SHP77 treated with DMSO at 0.1 percent for 48 hours (cell line): ENCODE data around the gene SMARCD1.

Experiments
- DNase-seq: peaks from one replicate; lab custom pipeline; 2025; lab: John Stamatoyannopoulos, UW

The SMARCD1 gene

GRCh38 chr12:50104417-50105366, 19.6 kb downstream of the SMARCD1 start:
- DNase-seq = no peak

GRCh38 chr12:50105913-50106450, 20.8 kb downstream of the SMARCD1 start:
- no peak for DNase-seq

GRCh38 chr12:50106907-50107306, 21.8 kb downstream of the SMARCD1 start:
- DNase-seq = no peak

DNA sequence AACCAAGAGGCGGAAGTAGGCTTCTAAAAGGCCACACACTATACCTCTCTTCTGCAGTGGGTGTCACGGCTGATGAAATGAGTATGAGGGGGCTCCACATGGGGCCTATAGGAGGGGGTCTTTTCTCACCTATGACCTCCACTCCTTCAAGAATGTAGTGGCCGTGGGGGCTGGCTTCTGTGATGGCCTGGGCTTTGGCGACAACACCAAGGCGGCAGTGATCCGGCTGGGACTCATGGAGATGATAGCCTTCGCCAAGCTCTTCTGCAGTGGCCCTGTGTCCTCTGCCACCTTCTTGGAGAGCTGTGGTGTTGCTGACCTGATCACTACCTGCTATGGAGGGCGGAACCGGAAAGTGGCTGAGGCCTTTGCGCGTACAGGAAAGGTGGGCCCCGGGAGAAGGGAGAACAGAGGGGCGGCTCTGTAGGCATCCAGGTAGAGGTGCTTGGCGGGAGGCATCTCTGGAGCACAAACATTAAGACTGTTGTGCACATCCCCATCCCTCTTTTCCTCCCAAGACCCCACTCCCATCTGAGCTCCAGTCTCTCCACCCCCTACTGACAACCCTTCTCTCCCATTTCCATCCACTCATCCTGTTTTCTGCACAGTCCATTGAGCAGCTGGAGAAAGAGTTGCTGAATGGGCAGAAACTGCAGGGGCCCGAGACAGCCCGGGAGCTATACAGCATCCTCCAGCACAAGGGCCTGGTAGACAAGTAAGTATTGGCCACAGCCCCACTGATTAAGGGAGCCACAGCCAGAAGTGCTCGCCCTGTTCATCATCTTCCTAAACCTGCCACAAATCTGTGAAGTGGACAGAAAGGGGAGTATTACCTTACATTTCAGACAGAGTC, 22.5 kb downstream of the SMARCD1 start:
- DNase-seq = no peak

DNA sequence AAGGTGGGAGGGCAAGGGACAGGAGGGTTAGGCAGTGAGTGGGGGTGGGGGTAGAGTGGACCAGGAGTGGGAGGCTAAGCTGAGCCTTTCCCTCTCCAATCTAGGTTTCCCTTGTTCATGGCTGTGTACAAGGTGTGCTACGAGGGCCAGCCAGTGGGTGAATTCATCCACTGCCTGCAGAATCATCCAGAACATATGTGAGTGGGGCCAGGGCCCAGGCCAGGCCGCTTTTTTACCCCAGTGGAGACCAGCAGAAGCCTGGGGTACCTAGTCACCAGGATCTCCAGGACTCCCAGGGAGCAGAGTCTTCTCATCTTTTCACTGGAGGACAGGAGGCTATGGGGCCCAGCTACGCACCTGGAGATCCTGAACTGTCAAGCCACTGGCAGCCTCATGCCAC, 24.2 kb downstream of the SMARCD1 start:
- DNase-seq = no peak

DNA sequence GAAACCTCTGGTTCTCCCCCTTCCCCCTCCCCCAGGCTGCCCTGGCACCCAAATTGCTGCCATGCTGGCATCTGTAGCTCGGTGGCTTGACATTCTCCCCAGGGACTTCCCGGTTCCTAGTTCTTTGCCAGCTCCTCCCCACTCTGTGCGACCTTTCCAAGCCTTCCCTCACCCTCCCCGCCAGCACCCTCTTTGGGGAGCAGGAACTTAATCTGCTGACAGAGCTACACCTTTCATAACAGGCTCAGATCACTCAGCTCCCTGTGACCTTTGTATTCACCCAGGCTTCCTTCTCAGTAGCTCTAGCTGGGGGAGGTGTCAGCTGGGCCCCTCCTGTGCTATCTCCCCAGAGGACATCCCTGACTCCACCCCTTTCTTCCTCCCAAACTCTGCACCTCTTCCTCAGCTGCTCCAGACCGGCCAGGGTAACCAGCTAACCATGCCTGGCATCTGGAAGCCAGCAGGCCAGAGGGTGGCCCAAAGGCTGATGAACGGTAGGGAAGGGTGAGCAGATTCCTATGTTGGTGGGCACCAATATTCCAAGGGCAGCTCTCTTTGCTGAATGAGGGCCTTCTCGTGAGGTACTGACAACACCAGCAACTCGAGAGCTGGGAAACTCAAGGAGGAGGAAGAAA, 25.1 kb downstream of the SMARCD1 start:
- DNase-seq = no peak

GRCh38 chr12:50110762-50111351, 25.7 kb downstream of the SMARCD1 start:
- DNase-seq = peak; percentile 39

- no peak for DNase-seq
Observed at GRCh38 chr12:50111395-50111692, 26.2 kb downstream of the SMARCD1 start.

GRCh38 chr12:50111693-50112455, 26.7 kb downstream of the SMARCD1 start, which contains the start of gene COX14:
TSS of gene COX14 (plus strand) at chr12:50112236. CDS start at chr12:50120044, 7,808 bp downstream.
- peak; percentile 98 for DNase-seq

- peak; percentile 34 for DNase-seq
Observed at GRCh38 chr12:50112456-50113218, 27.5 kb downstream of the SMARCD1 start.

DNA sequence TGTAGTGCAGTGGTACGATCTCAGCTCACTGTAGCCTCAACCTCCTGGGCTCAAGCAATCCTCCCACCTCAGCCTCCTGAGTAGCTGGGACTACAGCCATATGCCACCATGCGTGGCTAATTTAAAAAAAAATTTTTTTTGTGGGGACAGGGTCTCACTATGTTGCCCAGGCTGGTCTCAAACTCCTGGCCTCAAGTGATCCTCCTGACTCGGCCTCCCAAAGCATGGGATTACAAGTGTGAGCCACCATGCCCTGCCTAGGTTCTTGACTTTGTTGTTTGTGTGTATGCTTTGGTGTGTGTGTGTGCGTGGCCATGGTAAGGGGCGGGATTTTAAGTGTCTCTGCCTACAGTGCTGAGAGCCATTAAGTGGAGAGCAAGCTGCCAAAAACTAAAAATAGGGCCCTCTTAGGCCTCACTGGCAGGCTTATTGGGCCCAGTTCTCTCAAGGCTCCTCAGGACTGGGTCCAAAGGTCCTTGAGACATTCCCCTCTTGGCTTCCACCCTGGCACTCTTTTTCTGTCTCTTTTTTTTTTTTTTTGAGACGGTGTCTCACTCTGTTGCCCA, 32.0 kb downstream of the SMARCD1 start:
- no peak for DNase-seq

DNA sequence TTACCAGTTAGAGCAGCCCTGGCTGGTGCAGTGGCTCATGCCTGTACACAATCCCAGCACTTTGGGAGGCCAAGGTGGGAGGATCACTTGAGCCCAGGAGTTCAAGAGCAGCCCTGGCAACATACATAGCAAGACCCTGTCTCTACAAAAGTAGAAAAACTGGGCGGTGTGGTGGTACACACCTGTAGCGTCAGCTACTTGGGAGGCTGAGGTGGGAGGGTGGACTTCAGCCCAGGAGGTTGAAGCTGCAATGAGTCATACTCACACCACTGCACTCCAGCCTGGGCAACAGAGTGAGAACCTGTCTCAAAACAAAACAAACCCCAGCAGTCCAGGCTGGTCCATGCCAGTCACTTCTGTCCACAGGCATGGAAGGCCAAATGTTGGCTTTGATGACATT, 34.2 kb downstream of the SMARCD1 start:
- DNase-seq = no peak

DNA sequence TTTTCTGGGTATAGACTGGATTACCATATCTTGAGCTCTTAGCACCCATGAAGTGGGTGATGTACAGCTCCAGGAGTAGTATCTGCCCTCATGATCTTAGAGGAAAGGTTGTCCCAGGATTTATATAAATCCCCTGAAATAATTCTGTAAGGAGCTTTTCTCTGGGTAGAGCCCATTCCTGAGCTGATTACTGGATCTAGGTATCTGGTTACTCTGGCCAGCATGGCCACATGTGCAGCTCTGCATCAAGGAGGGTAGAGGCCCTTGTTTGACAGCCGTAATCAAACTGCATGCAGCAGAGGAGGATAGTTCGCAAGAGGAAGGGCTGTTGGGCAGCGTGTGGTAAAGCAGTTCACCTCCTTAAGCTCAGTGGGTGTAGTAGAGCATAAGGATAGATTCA, 35.4 kb downstream of the SMARCD1 start:
- no peak for DNase-seq

- no peak for DNase-seq
Observed at GRCh38 chr12:50120953-50121352, 35.8 kb downstream of the SMARCD1 start.

DNA sequence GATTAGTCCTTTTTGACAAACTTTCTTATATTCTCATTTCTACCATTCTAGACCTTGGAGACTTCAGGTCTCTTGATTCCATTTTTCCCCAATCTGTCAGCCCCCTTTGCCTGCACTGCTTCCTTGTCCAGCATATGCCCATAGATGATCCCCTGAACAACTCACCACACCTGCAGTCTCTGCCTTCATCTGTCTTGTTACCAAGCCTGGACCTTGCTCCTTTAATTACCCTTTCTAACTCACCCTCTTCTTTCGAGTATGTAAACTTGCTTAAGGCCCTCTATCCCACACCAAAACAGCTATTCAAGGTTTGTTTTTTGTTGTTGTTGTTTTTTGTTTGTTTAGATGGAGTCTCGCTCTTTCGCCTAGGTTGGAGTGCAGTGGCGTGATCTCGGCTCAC, 36.5 kb downstream of the SMARCD1 start:
- DNase-seq = no peak

GRCh38 chr12:50123203-50123602, 38.1 kb downstream of the SMARCD1 start:
- no peak for DNase-seq

DNA sequence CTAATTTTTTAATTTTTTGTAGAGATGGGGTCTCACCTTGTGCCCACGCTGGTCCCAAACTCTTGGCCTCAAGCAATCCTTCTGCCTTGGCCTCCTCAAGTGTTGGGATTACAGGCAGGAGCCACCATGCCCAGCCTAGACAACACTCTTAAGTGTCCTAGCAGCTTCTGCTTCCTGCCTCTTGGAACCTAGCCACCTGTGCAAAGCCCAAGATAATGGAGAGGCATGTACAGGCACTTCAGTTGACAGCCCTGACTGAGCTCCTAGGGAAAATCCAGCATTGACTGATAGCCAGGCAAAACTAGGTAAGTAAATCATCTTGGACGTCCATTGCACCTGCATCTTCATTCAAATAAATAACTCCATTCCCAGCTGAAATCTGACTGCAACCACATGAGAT, 42.4 kb downstream of the SMARCD1 start:
- DNase-seq = no peak

GRCh38 chr12:50129290-50129689, 44.1 kb downstream of the SMARCD1 start:
- no peak for DNase-seq

DNA sequence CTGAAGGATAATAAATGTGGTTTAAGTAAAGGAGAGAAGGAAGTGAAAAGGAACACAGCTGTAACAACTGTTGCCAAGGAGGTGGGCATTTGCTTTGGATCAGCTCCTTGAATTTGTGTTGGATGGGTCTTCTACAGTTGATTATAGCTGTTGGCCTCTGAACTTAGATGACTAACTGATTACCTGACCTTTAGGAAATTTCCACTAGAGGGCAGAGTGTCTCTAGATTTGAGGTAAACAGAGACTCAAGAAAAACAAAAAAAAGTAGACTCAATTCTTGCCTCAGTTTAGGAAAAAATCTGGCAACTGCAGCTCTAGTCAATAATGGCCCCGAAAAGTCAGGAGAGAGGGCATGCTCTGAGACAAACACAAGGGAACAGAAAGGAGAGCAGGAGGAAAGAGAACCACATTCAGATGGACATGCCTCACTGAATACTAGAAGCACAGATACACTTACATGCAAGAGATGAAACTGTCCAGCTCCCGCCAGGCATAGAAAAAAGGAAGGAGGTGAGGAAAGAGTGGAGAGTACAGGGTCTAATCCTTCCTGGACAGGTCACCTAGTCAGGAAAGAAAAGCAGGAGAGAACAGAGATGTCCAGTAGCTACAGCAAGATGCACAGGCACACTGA, 47.5 kb downstream of the SMARCD1 start:
- no peak for DNase-seq
